Cardiac ventricle fibroblast (primary cell): ENCODE measurements around the gene NEK11. TPM values are rescaled to one million over a fixed set of nuclear protein-coding genes. Genes with fewer than 3 reads are reported as not detected.

Source experiments
- total RNA-seq: library from RNA; depleted of rRNA; stranded (reverse); fragments of >200 nt; gene quantifications from 2 replicates; pipeline ENCODE4 v1.2.3, GENCODE V29; 2015

NEK11 gene, protein sequence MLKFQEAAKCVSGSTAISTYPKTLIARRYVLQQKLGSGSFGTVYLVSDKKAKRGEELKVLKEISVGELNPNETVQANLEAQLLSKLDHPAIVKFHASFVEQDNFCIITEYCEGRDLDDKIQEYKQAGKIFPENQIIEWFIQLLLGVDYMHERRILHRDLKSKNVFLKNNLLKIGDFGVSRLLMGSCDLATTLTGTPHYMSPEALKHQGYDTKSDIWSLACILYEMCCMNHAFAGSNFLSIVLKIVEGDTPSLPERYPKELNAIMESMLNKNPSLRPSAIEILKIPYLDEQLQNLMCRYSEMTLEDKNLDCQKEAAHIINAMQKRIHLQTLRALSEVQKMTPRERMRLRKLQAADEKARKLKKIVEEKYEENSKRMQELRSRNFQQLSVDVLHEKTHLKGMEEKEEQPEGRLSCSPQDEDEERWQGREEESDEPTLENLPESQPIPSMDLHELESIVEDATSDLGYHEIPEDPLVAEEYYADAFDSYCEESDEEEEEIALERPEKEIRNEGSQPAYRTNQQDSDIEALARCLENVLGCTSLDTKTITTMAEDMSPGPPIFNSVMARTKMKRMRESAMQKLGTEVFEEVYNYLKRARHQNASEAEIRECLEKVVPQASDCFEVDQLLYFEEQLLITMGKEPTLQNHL
- total RNA-seq, result 2.6 and 3.2 TPM in 2 replicates

DNA sequence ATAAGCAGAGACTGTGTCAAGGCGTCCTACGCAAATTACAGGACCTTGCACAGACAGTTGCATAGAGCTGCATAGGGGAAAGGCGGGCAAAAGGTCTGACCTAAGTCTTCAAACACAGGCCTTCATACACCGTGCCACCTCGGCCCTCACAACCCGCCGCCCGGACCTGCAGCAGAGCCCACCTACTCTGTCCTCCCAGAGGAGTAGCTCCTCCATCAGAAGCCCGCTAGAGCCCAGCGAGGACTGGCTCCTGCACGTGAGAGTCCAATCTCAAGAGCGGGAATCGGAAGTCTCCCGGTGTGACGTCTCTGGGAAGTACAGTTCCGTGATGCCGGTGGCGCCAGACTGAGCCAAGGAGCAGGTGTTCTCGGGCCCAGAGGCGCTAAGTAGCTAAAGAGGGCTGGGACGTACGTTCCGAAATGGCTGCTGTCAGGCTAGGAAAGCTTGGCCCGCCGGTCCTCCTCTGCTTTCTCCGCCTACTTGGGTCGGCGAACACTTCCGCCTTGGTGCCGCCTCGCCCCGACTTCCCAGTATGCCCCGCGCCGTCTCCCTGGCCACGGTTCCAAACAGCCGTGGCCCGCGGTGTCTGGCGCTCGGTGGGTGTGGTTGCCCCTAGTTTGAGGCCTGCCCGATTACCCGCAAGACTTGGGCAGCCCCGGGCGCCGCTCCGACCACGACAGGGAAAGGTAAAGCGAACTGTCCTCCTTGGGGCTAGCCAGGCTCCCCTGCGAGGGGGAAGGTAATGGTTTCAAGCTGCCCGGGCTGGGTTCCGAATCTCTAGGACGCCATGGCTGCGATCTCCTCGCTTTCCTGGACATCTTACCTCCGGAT lies at the start of gene NEK11, which contains the start of gene ASTE1:
Gene NEK11 (plus strand): TSS at position 557 of the 831 bp plus-strand sequence. CDS start 2,832 bp downstream, outside the sequence.
Gene ASTE1 (minus strand): TSS at position 505 of the 831 bp plus-strand sequence. CDS start 1,519 bp downstream, outside the sequence.

DNA sequence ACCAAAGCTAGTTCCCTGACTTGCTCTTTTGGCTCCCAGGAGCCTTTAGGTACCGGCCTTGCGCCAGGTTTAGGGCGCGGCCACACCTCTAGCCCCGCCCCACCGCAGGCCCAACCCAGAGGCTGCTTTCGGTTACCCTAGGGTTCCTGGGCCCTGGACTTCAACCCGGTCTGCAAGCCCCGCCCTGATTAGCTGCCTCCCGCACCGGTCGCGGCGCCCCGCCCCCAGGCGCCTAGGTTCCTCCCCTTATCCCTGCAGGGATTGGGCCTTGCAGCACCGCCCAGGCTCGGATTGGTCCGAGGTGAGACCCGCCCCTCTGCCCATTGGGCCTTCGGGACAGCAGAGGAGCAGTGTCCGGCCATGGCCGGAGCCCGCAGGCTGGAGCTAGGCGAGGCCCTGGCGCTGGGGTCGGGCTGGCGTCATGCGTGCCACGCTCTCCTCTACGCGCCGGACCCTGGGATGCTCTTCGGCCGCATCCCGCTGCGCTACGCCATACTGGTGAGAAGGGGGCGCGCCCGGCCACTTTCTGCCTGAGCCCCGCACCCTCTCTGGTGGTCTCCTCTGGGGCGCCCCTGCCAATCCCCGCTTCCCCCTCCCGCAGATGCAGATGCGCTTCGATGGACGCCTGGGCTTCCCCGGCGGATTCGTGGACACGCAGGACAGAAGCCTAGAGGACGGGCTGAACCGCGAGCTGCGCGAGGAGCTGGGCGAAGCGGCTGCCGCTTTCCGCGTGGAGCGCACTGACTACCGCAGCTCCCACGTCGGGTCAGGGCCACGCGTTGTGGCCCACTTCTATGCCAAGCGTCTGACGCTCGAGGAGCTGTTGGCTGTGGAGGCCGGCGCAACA lies 355.0 kb downstream of the NEK11 start, which contains the start of gene NUDT16:
Gene NUDT16 (plus strand): TSS at position 330 of the 847 bp plus-strand sequence. CDS start 31 bp downstream, at position 361.

Other genes starting within 250 kb of the NEK11 start
- gene ATP2C1, start 132.8 kb upstream of the NEK11 start, total RNA-seq, result 50.9 and 66.2 TPM in 2 replicates
- 2.3 and 2.8 TPM in 2 replicates for gene ASTE1, start 52 bp upstream of the NEK11 start, total RNA-seq